ENCODE measurements around the gene IL10RA.

Gene IL10RA

DNA sequence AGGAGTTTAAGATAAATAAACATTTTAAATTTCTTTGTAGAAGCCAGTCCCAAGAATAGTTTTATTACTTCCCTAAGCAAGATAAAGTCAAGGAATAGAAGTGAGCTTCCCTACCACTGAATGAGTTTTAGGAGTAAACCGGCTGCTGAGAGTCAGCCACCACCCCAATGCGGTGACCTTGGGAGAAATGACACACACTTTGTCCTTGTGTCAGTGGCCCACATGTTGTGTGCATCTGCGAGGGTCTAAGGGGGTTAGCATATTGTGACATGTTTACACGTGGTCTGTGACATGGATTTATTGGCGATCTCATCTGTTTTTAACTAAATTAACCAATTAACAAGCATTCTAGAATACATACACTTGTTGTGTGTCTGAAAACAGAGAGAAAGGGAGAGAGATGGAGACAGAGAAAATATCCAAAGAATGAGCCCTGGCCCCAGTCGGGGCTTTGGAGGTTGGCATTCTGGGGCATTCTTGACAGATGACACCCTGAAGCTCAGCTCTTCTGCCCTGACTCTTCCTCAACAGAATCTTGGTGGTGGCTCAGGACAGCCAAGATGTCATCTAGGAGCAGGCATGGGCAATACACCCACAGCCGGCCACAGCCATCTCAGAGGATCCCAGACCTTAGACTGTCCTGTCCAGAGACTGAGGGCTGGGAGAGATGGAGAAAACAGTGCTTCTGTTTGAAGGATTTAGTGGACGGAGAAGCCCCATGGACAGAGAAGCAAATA is 60.9 kb downstream of the IL10RA start:
- DNase-seq (ENCODE audit: low read depth in 2 of 2), result no peak

DNA sequence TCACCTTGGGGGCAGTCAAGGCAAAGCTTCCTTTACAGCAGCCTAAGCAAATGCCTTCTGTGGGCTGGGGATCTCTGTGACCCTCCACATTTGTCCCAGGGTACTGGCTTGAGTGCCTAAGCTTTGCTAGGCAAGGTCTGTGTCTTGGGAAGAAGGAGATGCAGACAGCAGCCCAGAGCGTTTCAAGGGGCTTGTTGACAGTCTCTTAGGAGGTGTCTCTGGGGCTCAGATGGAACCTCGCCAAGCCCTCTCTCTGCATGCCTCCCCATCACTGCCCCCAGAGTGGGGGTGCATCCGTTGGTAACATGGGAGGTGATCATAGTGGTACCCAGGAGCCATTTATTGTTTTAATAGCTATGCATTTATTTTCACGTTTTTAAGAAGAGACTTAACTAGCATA is 61.6 kb downstream of the IL10RA start:
- no peak for DNase-seq (ENCODE audit: low read depth in 2 of 2)

DNA sequence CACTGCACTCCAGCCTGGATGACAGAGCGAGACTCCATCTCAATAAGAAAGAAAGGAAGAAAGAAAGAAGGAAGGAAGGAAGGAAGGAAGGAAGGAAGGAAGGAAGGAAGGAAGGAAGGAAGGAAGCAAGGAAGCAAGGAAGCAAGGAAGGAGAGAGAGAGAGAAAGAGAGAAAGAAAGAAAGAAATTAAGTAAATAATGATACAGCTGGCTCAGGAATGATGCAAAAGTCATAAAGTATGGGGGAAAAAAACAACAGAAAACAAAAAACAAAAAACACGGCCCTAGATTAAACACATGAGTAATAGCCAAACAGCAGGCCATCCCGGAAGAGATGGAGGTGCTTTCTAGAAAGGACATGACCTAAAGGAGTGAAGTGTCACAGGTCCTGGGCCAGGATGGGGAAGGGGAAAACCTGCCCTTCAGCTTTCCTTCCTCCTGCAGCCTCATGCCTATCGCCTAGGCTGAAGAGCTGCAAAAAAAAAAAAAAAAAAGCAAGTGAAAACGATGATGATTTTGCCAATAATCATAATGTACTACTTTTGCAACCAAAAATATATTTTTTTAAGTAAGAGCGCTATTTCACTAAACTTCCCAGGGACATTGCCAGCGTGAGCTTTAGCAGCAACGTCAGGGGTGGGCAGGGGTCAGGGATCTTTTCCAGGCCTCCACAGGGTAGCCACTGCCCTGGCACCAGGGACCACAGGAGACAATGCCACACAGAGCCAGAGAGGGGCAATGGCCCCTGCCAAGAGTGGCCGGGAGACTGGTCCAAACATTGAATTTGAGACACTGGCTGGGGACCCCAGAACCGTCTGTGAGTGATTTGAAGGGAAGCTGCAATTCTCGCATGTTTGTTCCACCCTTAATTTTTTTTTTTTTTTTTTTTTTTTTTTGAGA is 62.5 kb downstream of the IL10RA start:
- no peak for DNase-seq (ENCODE audit: low read depth in 2 of 2)

DNA sequence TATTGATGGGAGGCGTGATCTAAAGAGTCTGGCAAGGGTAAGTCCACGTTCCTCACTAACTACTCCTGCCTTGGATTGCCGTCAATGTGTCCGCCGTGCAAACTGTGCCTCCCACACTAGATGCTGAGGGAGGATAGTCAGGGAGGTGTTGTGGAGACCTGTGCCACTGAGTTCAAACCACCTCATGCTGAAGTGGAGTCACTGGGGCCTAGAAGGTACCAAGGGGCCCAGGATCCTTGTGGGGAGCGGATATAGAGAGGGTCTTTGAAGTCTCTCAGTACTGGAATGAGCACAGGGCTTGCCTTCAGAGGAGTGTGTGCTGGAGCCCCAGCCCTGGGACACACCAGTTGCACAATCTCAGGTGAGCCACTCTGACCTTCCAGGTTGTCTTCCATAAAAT is 63.6 kb downstream of the IL10RA start:
- no peak for DNase-seq (ENCODE audit: low read depth in 2 of 2)

DNA sequence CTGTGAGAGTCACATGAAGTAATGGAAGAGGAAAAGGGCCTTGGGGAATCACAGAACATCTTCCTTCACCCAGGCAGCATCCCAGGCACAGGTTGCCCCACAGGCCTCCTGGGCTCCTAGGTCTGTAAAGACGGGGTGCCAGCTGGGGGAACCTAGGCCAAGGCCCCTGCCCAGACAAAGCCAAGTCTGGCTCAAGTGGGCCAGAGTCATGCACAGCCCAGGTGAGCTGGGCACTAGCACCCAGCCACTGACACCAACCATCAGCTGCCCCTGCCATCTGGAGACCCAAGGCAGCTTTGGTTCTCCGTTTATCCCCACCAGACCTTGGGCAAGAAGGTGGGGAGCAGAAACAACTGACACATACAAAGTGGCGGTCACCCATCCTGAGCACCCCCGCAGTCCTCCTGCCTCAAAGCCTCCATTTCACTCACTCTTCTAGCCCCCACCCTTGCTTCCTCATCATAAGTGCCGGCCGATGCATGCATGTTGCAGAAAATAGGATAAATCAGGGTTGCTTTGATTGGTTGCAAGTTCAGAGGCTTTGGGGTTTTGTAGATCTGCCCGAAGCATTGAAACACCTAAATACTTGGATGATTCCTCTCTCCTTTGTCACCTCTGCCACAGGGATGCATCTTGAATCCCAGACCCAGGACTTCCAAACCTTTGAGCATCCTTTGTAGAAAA is 64.2 kb downstream of the IL10RA start:
- DNase-seq (ENCODE audit: low read depth in 2 of 2), result no peak

All from stimulated activated CD8-positive, alpha-beta memory T cell treated with anti-CD3 and anti-CD28 coated beads, Interleukin-7, amount 100 ng/mL, for 4 hours (primary cell).